ENCODE data around the gene DES.

DES gene

DNA sequence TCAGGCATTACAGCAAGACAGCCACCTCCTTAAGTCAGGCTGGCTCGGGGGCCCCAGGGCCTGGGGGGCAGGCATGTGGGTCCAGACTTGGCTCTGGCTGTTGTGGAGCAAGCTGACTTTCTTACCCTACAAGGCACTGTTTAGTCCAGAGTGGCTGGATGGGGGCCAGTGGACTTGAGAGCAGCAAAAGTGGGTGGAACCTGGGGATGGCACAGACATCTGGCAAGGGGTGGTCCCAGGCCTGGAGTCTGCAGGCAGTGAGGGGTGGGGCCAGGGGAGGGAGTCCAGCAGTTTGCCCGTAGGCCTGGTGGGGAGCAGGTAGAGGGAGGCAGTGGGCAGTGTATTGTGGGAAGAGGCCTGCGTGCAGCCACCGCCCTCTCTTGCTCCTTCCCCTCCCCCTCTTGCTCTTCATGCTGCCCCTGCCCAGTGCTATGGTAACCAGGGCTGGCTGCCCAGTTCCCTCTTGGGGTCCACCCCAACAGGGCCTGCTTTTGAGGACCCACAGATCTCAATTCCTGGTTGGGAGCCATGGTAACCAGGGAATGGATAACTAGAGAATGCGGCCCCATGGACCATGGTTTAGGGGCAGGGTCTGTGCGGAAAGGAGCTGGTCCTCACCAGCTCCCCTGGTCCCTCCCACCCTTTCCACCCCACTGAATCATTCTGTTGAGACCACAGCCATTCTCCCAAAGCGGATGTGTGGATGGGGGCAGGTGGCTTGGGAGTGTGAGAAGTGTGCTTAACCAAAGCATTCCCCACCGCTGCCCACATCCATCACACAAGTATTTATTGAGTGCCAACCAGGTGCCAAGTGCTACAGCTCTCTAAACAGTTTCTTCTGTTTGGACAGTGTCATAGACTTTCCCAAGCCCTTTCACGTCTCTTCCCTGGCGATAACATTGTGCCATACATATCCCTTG lies 35.8 kb downstream of the DES start:
- peak; percentile 80 for DNase-seq (ENCODE audit: low spot score)

DNA sequence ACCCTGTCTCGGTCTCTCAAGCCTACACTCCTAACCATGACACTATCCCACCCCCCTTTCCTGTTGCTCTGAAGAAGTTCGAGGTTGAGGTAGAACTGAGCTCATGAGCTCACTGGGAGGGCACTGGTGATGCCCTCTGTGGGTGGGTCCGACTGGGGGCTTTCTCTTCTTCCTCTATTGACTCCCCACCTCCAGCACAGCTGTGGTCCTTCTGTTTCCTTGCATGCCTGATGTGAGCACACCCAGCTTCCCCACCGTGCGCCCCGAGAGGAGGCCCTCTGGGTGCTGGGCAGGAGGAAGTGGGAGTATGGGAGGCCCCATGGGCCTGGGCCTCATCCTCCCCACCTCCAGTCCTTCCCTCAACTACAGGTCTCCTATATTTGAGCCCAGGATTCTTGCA lies 37.4 kb downstream of the DES start:
- no peak for DNase-seq (ENCODE audit: low spot score)

DNA sequence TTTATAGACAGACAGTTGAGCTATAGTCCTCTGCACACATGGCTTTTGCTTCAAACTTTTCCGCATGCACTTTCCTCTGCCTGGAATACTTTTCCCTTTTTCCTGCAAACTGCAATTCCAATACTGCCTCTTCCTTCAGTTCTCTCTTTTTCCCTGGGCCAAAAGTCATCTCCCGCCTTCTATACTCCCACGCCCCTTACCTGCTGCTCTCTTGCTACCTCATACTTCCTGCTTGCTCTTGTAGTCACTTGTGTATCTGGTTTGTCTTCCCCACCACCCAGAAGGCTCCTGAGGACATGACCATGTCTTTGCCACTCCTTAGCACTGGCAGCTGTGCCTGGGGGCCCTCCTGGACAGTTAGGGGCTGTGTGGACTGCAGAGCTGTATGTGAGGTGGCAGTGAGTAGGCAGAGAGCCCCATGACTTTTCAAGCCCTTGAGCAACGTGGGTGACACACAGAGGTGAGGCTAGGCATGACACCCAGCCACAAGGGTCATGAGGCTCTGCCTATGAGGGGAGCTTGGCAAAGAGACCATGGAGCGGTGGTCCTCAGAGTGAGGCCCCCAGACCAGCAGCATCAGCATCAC lies 39.7 kb downstream of the DES start:
- no peak for DNase-seq (ENCODE audit: low spot score)

GRCh38 chr2:219458996-219459395 lies 40.8 kb downstream of the DES start:
- DNase-seq (ENCODE audit: low spot score): no peak

DNA sequence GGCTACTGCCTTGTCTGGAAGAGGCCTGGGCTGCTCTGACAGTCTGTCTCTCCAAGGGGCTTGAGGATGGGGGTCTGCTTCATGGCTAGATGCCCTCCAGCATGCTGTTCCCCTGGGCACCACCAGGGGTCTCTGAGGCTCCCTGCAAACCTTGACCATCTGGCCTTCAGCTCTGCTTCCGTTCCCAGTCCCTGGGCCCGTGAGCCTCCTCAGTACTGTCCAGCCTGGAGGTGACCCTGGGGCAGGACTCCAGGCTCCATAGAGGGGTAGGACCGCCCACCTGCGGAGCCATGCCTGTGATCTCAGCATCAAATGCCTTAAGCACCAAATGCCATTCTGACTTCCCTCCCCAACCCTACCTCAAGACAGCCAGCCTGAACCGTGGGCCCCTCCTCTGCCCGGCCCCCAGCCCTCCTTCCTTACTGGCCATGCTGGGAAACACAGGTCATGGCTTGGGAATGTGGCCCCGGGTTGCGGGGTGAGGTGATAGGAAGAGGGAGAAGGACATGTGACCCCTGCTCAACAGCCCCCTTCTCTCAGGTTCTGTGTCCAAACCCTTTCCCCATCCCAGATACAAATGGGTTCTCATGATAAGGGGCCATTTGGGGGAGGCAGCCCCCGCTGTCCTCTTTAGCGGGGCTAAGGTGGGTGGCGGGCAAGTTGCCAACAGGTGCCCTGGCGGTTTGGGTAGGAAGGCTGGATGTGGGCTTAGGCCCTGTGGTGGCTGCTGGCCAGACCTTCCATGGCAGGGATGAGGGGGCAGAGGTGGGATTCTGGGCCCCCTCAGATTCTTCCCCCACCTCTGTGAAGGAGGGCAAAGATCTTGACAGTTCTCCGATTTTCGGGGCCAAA lies 41.5 kb downstream of the DES start:
- peak; percentile 91 for DNase-seq (ENCODE audit: low spot score)

DNA sequence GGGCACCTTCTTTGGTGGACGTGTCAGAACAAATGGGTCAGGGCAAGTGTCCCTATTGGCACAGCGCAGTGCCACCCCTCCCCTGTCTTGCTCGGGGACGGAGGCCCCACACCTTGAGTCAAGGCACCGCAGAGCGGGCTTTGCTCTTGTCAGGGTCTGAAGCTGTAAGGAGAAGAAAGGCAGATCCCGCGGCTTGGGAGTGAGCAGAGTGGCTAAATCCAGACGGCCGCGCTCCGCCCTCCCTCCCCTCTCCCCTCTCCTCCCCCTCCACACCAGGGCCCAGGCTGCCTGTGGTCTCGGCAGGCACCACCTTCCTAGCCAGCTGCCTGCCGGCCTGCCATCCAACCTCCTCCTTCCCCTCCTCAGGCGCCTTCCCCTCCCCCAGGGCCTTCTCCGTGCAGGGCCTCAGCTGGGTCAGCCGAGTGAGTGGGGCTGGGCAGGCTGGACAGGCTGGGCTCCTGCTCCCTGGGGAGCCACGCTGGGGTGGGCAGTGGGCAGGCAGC lies 42.3 kb downstream of the DES start:
- DNase-seq (ENCODE audit: low spot score): peak; percentile 60

DNA sequence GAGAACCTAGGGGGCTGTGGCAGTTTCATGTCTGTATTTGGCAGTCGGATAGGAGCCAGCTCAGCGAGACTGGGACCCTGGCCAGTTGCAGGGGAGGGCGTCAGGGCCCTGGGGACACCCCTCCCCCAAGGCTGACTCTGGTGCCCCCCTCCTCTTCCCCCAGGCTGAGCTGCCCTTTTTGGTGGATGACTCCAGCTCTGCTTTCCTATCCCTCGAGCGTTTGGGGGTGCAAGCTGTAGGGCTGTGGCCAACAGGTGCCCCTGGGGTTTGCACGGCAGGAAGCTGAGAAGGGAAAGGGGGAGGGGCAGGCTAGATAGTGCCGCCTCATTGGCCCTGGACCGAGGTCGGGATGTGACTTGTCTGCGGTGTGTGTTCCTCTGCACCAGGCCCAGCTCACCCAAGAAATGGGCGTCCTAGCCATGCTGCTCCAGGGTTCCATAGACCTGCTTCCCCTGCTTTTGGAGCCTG lies 42.9 kb downstream of the DES start:
- no peak for DNase-seq (ENCODE audit: low spot score)

DNA sequence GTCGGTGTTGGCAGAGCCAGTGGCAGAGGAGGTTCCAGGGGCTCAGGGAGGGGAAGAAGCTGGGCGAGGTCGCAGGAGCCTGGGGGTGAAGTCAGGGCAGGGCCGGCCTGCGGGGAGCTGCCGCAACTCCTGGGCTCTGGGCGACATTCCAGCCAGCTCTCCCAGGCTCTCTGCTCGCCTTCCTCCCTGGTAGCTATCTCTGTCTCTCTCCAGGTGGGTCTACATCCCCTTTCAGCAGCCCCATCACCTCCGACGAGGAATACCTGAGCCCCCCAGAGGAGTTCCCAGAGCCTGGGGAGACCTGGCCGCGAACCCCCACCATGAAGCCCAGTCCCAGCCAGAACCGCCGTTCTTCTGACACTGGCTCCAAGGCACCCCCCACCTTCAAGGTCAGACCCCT lies 43.5 kb downstream of the DES start:
- no peak for DNase-seq (ENCODE audit: low spot score)

DNA sequence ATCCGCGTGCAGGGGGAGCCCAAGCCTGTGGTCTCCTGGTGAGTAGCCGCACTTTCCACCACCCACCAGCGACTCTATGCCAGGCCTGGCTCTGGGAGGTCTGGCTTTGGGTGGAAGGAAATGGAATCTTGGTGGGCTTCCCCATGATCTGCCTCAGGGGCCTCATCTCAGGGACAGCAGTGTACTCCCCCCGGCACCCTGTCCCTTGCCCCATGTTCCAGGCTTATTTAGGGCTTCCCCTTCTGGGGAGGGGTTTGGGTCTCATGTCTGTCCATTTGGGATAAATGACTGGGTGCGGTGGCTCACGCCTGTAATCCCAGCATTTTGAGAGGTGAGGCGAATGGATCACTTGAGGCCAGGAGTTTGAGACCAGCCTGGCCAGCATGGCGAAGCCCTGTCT lies 44.2 kb downstream of the DES start:
- DNase-seq (ENCODE audit: low spot score): no peak

- no peak for DNase-seq (ENCODE audit: low spot score)
Observed at GRCh38 chr2:219464286-219465032, 46.3 kb downstream of the DES start.

DNA sequence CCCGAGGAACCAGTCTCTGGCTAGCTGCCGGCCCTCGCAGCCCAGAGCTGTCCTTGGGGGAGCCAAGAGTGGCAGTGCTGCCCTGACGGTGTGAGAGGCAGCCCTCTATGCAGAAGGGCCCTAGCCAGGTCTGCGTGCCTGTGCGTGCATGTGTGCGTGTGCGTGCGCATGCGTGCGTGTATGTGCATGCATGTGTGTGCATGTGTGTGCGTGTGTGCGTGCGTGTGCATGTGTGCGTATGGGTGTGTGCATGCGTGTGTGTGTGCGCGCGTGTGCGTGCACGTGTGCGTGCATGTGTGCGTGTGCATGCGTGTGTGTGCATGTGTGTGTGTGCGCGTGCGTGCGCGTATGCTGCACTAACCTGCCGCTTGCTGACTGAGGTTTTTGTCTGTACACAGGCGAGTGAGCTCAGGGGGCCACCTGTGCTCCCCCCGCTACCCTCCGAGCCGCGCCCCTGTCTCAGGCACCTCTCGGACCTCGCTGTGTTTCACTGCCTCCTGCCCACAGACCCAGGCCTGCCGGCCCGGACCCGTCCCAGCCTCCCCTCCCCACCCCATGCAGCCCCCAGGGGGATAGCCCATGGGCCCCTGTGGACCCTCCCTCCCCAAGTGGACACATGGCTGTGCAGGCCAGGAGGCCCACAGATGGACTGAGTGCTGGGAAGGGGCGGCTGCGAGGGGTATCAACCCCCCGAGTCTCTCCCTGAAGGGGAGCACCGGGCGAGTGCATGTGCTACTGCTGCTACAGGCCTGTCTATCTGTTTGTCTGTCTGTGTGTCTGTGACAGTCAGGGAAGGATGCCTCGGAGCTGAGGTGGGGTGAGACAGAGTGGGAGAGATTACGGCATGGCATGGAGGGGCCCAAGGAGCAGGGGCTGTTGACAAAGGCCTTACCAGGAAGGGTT lies 47.7 kb downstream of the DES start:
- no peak for DNase-seq (ENCODE audit: low spot score)

GRCh38 chr2:219466816-219467735 lies 48.9 kb downstream of the DES start:
- DNase-seq (ENCODE audit: low spot score): no peak

GRCh38 chr2:219467736-219468075 lies 49.5 kb downstream of the DES start:
- no peak for DNase-seq (ENCODE audit: low spot score)

DNA sequence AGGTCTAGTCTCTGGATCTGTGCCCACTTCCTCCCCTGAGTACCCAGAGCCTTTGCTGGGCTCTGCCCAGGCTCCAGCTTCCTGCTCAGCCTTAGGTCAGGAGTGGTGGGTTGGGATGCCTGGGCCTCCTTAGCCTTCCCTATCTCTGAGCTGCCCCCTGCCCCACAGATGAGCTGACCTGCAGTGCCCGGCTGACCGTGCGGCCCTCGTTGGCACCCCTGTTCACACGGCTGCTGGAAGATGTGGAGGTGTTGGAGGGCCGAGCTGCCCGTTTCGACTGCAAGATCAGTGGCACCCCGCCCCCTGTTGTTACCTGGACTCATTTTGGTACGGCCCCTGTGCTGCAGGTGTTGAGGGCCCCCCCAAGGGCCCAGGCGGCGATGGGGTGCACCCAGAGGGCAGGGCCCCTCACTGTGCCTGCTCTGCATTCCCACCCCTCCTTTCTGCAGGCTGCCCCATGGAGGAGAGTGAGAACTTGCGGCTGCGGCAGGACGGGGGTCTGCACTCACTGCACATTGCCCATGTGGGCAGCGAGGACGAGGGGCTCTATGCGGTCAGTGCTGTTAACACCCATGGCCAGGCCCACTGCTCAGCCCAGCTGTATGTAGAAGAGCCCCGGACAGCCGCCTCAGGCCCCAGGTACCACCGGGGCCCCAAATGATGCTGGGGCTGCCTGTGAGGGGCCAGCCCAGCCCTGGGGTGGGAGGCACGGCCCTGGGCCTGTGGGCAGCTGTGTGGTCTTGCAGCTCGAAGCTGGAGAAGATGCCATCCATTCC lies 50.4 kb downstream of the DES start:
- no peak for DNase-seq (ENCODE audit: low spot score)

- peak; percentile 85 for DNase-seq (ENCODE audit: low spot score)
Observed at GRCh38 chr2:219469186-219469724, 51.1 kb downstream of the DES start.

DNA sequence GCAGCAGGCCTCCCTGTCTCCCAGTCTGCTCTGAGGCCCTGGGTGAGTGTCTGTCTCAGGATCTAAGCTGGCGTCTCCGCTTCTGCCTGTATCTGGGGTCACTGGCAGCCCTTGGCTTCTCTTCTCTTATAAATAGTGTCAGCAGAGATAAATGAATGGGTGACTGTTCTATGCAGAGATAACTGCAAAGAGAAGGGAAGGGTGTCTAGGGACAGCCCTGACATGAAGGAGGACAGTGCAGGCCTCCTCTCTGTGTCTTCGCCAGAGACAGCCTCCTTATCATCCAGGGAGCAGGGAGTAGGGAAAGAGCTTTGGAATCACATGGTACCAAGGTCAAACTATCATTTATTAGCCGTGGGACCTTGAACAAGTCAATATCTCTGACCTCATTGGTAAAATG lies 52.3 kb downstream of the DES start:
- DNase-seq (ENCODE audit: low spot score): no peak

- DNase-seq (ENCODE audit: low spot score): no peak
Observed at GRCh38 chr2:219471476-219472371, 53.5 kb downstream of the DES start.

Data from AG20443 (cell line).